DOHH2 (cell line): ENCODE measurements around the gene BEST2.

Experiments
- EZH2phosphoT487 ChIP-seq: fragments of 200-600 bp; sonication (generic); IDR thresholded peaks from 2 replicates; pipeline ENCODE4 v1.6.1; 2017; ENCODE audit warnings: borderline replicate concordance, mild to moderate bottlenecking, antibody characterized with exemption, low read length, moderate library complexity, mixed read lengths
- TF ChIP-seq, protein P1 (sequence below): fragments of 200-600 bp; sonication (generic); IDR thresholded peaks from one replicate; pipeline ENCODE4 v1.5.1; 2014; ENCODE audit warnings: antibody characterized with exemption, mild to moderate bottlenecking, low read depth, low read length; ENCODE audit not compliant: poor library complexity, severe bottlenecking

DNA sequence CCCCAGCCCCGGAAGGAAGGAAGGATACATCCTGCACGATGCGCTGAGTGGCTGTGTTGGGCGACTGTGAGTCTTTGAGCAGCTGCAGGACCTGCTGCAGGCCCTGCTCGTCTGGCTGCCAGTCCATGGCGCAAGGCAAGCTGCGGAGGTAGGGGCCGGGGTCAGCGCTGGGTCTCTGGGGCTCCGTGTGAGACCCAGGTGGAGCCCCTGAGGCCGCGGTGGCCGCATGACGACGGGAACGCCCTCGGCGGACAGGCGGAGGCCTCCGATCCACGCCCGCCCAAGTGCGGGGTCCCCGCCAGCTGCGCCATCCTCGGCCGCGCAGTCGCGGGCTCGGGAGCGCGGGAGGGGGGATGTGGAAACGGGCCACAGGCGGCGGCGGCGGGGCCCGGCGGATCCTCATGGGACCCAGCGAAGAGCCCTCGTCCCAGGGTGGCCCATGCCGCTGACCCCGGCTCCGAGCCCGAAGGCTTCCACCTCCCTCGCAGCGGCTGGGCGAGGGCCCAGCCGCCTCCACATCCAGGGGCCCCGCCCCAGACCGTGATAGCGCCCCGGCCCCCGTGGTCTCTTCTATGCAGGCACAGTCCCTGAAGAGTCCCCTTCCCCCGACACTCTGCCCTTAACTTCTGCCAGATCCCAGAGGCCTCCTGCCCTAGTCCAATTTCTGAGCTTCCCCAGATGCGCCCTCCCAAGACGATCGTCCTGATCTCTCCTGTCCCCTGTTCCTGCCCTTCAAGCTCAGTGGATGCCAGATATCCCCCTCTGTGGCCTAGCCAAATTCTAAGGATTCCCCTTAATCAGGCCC is 30.5 kb upstream of the BEST2 start:
- TF ChIP-seq, protein P1, sequence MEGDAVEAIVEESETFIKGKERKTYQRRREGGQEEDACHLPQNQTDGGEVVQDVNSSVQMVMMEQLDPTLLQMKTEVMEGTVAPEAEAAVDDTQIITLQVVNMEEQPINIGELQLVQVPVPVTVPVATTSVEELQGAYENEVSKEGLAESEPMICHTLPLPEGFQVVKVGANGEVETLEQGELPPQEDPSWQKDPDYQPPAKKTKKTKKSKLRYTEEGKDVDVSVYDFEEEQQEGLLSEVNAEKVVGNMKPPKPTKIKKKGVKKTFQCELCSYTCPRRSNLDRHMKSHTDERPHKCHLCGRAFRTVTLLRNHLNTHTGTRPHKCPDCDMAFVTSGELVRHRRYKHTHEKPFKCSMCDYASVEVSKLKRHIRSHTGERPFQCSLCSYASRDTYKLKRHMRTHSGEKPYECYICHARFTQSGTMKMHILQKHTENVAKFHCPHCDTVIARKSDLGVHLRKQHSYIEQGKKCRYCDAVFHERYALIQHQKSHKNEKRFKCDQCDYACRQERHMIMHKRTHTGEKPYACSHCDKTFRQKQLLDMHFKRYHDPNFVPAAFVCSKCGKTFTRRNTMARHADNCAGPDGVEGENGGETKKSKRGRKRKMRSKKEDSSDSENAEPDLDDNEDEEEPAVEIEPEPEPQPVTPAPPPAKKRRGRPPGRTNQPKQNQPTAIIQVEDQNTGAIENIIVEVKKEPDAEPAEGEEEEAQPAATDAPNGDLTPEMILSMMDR: no peak
- TF ChIP-seq EZH2phosphoT487: no peak
